Psoas muscle (tissue), 8 donors: ENCODE measurements around the gene BRD2. TPM values are rescaled to one million over a fixed set of nuclear protein-coding genes. Genes with fewer than 3 reads are reported as not detected.

Experiments
- ATAC-seq, 4 donors: fragments of 200-7000 bp; cut with Tn5 transposase; one replicate each; pipeline ENCODE4 v1.9.1; 2020; ENCODE audit warnings: moderate library complexity in 3 of 4, mild to moderate bottlenecking in 2 of 4
- DNase-seq, 2 donors: peaks; one replicate each; pipeline ENCODE4 v3.0.0-alpha.2; 2020
- H3K27ac ChIP-seq: fragments of 200-600 bp; one replicate; pipeline ENCODE4 v1.8.0; 2022
- H3K27me3 ChIP-seq, 3 donors: fragments of 200-600 bp in 1 of 3; one replicate each; pipeline versions ENCODE4 v1.6.1 to v1.8.0; 2013 to 2022; ENCODE audit warnings: low read length in 2 of 3, mild to moderate bottlenecking in 2 of 3, moderate library complexity in 1 of 3; ENCODE audit not compliant: insufficient read depth in 3 of 3
- H3K36me3 ChIP-seq, 2 donors: fragments of 200-600 bp in 1 of 2; one replicate each; pipeline versions ENCODE4 v1.6.1 to v1.8.0; 2013 to 2022; ENCODE audit warnings: low read depth in 1 of 2, mild to moderate bottlenecking in 1 of 2, moderate library complexity in 1 of 2; ENCODE audit not compliant: insufficient read depth in 1 of 2
- H3K4me1 ChIP-seq: fragments of 200-600 bp; one replicate; pipeline ENCODE4 v1.8.0; 2022
- H3K4me3 ChIP-seq: fragments of 200-600 bp; one replicate; pipeline ENCODE4 v1.8.0; 2022; ENCODE audit warnings: mild to moderate bottlenecking
- H3K9me3 ChIP-seq: fragments of 200-600 bp; one replicate; pipeline ENCODE4 v1.8.0; 2022
- WGBS, 3 donors: extraction: QIAGEN DNeasy Blood & Tissue Kit; methylation state at CpG; one replicate each; pipeline versions ENCODE4 v1.1.6 to v1.1.7; 2013; 5-methylcytosine and 5-hydroxymethylcytosine counted together
- intact Hi-C, 2 donors: fragments of 100-400 bp; cut with DNase I; formaldehyde crosslinking; loops; one replicate each; pipeline versions ENCODE4 v1.11.0 to v1.14.2; 2022
- polyA plus RNA-seq, 3 donors: library from polyadenylated mRNA; stranded (reverse); fragments of 200-250 nt; gene quantifications; one replicate each; pipeline ENCODE4 v1.2.3, GENCODE V29; 2013
- total RNA-seq, 4 donors: library from RNA; stranded (reverse); fragmentation: NEBNext Ultra II Directional in 2 of 4; extraction: Animal tissue kit (Norgen Biotek cat#: 25700) in 2 of 4; gene quantifications; one replicate each; pipeline versions ENCODE4 v1.2.1 to v1.2.4, GENCODE V29; 2021 to 2023
- TF ChIP-seq, protein P1 (sequence below): fragments of 200-600 bp; IDR thresholded peaks from one replicate; pipeline ENCODE4 v1.8.0; 2022; ENCODE audit warnings: antibody characterized with exemption
- donor health status: healthy with polysubstance abuse.
- donor health status: DM: no; HTN: no; CAD: no; lungs with moderate emphysema.
- donor health status: Bipolar disorder and iron deficiency.
- donor health status: healthy.
- donor health status: DM: yes; HTN: yes; CAD: no.
- donor health status: DM: no; HTN: no; CAD: no.
- donor health status: DM: no; HTN: no; CAD: no.
- donor health status: DM: yes; HTN: yes; CAD: no.

Gene BRD2
- total and polyA plus RNA-seq, 7 donors: 62.2 to 135 (median 93.0) TPM

GRCh38 chr6:32993363-32993973 is 25.1 kb downstream of the BRD2 start:
- Histone ChIP-seq H3K27ac (no peak overlapping the region), H3K9me3 (no peaks in the 10 kb centered on the region), H3K4me1 (no peaks in the 10 kb centered on the region), H3K4me3 (no peak overlapping the region), H3K36me3 (no peaks in the 10 kb centered on the region), H3K27me3 (no peaks in the 10 kb centered on the region)
- TF ChIP-seq, protein P1, sequence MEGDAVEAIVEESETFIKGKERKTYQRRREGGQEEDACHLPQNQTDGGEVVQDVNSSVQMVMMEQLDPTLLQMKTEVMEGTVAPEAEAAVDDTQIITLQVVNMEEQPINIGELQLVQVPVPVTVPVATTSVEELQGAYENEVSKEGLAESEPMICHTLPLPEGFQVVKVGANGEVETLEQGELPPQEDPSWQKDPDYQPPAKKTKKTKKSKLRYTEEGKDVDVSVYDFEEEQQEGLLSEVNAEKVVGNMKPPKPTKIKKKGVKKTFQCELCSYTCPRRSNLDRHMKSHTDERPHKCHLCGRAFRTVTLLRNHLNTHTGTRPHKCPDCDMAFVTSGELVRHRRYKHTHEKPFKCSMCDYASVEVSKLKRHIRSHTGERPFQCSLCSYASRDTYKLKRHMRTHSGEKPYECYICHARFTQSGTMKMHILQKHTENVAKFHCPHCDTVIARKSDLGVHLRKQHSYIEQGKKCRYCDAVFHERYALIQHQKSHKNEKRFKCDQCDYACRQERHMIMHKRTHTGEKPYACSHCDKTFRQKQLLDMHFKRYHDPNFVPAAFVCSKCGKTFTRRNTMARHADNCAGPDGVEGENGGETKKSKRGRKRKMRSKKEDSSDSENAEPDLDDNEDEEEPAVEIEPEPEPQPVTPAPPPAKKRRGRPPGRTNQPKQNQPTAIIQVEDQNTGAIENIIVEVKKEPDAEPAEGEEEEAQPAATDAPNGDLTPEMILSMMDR: no peak
- DNase-seq (no peak), ATAC-seq (no peak)
- intact Hi-C loops: no loop called here
- WGBS, 3 donors: 84 to 93% (median 91%) methylated on average over 9 of the region's 9 CpGs

DNA sequence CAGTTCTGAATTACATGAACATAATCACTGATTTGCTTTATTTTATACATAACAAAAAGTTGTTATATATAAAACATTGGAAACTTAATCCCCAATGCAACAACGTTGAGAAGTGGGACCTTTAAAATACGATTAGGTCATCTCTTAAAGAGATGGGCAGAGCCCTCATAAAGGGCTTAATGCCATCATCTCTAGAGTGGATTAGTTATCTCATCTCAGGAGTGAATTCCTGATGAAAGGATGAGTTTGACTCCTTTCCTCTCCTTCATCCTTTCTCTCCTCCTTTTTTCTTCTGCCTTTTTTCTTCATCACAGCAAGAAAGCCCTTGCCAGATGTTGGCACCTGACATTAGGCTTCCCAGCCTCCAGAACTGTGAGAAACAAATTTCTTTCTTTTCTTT is 27.1 kb downstream of the BRD2 start:
- WGBS, 3 donors: 34 to 42% (median 34%) methylated on average over 2 of the region's 2 CpGs
- ATAC-seq (no peak), DNase-seq (no peak)
- TF ChIP-seq, protein P1: no peak
- intact Hi-C loops: no loop called here
- Histone ChIP-seq H3K9me3 (no peaks in the 10 kb centered on the region), H3K27me3 (no peaks in the 10 kb centered on the region), H3K4me3 (no peak overlapping the region), H3K27ac (no peak overlapping the region), H3K36me3 (no peaks in the 10 kb centered on the region), H3K4me1 (no peaks in the 10 kb centered on the region)

GRCh38 chr6:33000055-33000454 is 31.7 kb downstream of the BRD2 start:
- TF ChIP-seq, protein P1: no peak
- WGBS, 3 donors: 43 to 60% (median 52%) methylated on average over 8 of the region's 8 CpGs
- intact Hi-C loops: no loop called here
- Histone ChIP-seq H3K4me1 (no peaks in the 10 kb centered on the region), H3K27ac (no peak overlapping the region), H3K27me3 (peaks cover 0 to 2% (median 0%) of the 10 kb centered on the region in 3 donors), H3K4me3 (no peak overlapping the region), H3K36me3 (no peaks in the 10 kb centered on the region), H3K9me3 (no peaks in the 10 kb centered on the region)
- ATAC-seq: no peak
- DNase-seq: no peak

DNA sequence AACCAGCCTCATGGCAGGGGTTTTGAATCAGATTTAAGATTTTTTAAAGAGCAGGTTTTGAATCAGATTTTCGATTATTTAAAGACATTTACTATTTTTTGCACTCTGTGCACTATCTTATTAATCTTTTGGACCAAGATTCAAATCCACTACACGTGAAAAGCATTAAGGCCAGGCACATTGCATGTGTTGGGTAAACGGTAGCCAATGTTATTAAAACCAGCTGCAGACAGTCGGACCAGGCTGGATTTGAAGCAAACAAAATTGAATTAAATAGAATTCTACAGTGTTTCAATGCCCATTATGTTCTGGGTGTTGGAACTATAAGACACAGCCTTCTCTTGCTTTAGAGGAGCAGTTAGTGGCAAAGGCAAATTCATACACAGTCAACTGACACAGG is 33.3 kb downstream of the BRD2 start:
- 28 to 51% (median 43%) methylated on average over 4 of the region's 4 CpGs for WGBS, 3 donors
- TF ChIP-seq, protein P1: no peak
- intact Hi-C loops: no loop called here
- Histone ChIP-seq H3K4me1 (no peaks in the 10 kb centered on the region), H3K27ac (no peak overlapping the region), H3K9me3 (no peaks in the 10 kb centered on the region), H3K27me3 (peaks cover 0 to 5% (median 0%) of the 10 kb centered on the region in 3 donors), H3K36me3 (no peaks in the 10 kb centered on the region), H3K4me3 (no peak overlapping the region)
- ATAC-seq: no peak
- DNase-seq: no peak

DNA sequence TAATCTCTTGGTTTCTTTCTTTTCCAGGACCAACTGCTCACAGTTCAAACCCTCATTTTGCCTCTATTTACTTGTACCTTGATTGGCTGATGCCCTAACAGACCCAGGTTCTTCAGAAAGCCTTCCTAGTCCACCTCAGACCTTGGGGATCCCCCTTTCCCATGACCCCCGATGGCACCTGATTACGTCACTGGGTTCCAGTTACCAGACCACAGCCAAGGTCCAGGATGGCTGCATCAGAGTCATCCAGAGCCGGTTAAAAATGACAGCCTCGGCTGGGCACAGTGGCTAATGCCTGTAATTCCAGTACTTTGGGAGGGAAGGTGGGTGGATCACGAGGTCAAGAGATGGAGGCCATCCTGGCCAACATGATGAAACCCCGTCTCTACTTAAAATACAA is 36.5 kb downstream of the BRD2 start:
- H3K27ac ChIP-seq: no peak overlapping the region
- WGBS, 3 donors: 71 to 85% (median 79%) methylated on average over 6 of the region's 6 CpGs
- H3K4me1 ChIP-seq: no peaks in the 10 kb centered on the region
- intact Hi-C loops: no loop called here
- no peaks in the 10 kb centered on the region for H3K36me3 ChIP-seq
- TF ChIP-seq, protein P1: no peak
- H3K27me3 ChIP-seq: peaks cover 0 to 12% (median 6%) of the 10 kb centered on the region in 3 donors
- DNase-seq: no peak
- no peak overlapping the region for H3K4me3 ChIP-seq
- ATAC-seq: no peak
- no peaks in the 10 kb centered on the region for H3K9me3 ChIP-seq
